ENCODE data around the gene PBX3.
A peak's percentile ranks its signal among the peaks of the same experiment; 100 is the strongest.
"Not testable (repeated sequence)": the region's sequence is repeated elsewhere in the genome, so short reads cannot be mapped to it uniquely, and the experiment has no call there.

PBX3 gene

GRCh38 chr9:125805586-125805985 is 58.4 kb downstream of the PBX3 start:
- Mint-ChIP-seq H3K36me3 (peaks cover 7% of the 10 kb centered on the region), H3K27me3 (no peaks in the 10 kb centered on the region), H3K4me3 (no peak overlapping the region), H3K4me1 (peaks cover 2% of the 10 kb centered on the region), H3K27ac (no peak overlapping the region), H3K9me3 (no peaks in the 10 kb centered on the region)
- no peak for DNase-seq (ENCODE audit: low spot score in 2 of 2)
- no peak for ATAC-seq (ENCODE audit: low read depth)

DNA sequence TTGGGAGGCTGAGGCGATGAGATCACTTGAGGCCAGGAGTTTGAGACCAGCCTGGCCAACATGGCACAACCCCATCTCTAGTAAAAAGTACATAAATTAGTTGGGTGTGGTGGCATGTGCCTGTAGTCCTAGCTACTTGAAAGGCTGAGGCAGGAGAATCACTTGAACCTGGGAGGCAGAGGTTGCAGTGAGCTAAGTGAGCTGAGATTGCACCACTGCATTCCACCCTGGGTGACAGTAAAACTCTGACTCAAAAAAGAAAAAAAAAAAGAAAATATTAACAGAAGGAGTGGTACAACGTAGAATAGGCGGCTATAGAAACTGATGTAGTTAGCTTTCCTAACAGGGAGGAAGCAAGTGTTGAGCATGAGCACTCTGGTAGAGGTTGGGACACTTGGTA is 59.9 kb downstream of the PBX3 start:
- DNase-seq (ENCODE audit: low spot score in 2 of 2) = no peak

GRCh38 chr9:125810161-125810560 is 63.0 kb downstream of the PBX3 start:
- Mint-ChIP-seq H3K4me1 (peaks cover 12% of the 10 kb centered on the region), H3K9me3 (no peaks in the 10 kb centered on the region), H3K27ac (no peak overlapping the region)

More for the DNA sequence above, 59.9 kb downstream of the PBX3 start:
- Mint-ChIP-seq H3K4me1 (peaks cover 5% of the 10 kb centered on the region), H3K36me3 (peaks cover 11% of the 10 kb centered on the region), H3K4me3 (no peak overlapping the region), H3K27me3 (no peaks in the 10 kb centered on the region), H3K9me3 (no peaks in the 10 kb centered on the region), H3K27ac (no peak overlapping the region)
- no peak for ATAC-seq (ENCODE audit: low read depth)

GRCh38 chr9:125811002-125811401 is 63.8 kb downstream of the PBX3 start:
- H3K36me3 Mint-ChIP-seq = peaks cover 8% of the 10 kb centered on the region
- H3K4me1 Mint-ChIP-seq = peaks cover 12% of the 10 kb centered on the region
- no peak for ATAC-seq (ENCODE audit: low read depth)

More at GRCh38 chr9:125810161-125810560, 63.0 kb downstream of the PBX3 start:
- H3K4me3 Mint-ChIP-seq = no peak overlapping the region
- ATAC-seq (ENCODE audit: low read depth) (no peak), DNase-seq (ENCODE audit: low spot score in 2 of 2) (no peak)
- peaks cover 8% of the 10 kb centered on the region for H3K36me3 Mint-ChIP-seq
- H3K27me3 Mint-ChIP-seq = no peaks in the 10 kb centered on the region

DNA sequence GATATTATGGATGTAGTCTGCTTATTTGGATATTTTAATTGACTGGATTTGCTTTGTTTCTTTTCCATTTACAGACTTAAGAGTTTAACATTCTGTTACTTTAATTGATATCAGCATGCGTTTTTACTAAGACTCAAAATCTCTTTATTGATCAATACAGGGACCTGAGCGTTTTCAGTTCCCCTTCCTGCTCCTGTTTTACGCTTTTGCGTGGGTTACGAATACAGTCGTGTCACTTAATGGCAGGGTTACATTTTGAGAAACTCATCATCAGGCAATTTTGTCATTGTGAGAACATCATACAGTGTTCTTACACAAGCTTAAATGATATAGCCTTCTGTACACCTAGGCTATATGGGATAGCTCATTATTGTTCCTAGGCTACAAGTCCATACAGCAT is 65.2 kb downstream of the PBX3 start:
- ATAC-seq (ENCODE audit: low read depth) (peak; percentile 44), DNase-seq (ENCODE audit: low spot score in 2 of 2) (no peak)
- peaks cover 8% of the 10 kb centered on the region for H3K36me3 Mint-ChIP-seq
- H3K27ac Mint-ChIP-seq = no peak overlapping the region
- H3K9me3 Mint-ChIP-seq = no peaks in the 10 kb centered on the region
- no peaks in the 10 kb centered on the region for H3K27me3 Mint-ChIP-seq
- H3K4me1 Mint-ChIP-seq = peaks cover 12% of the 10 kb centered on the region
- no peak overlapping the region for H3K4me3 Mint-ChIP-seq

More at GRCh38 chr9:125811002-125811401, 63.8 kb downstream of the PBX3 start:
- Mint-ChIP-seq H3K4me3 (no peak overlapping the region), H3K27ac (no peak overlapping the region), H3K27me3 (no peaks in the 10 kb centered on the region), H3K9me3 (no peaks in the 10 kb centered on the region)
- DNase-seq (ENCODE audit: low spot score in 2 of 2) = no peak

DNA sequence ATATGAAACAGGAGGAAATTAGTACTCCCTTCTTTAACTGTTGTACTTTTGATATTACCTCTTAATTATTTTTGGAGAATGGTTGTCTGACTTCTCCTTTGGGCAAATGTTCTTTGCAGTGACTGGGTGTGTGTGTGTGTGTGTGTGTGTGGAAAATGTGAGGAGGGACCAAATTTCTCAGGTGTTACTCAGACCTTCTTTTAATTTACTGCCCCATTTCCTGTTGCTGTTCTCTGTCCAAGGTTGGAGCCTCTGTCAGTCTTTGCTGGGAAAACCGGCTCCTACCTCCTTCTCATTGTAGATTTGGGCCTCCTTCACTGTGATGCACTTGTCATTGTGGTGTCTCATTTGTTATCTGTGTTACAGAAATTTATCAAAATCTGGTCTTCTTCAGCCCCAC is 68.4 kb downstream of the PBX3 start:
- Mint-ChIP-seq H3K4me3 (no peak overlapping the region), H3K27me3 (no peaks in the 10 kb centered on the region), H3K36me3 (peaks cover 4% of the 10 kb centered on the region), H3K4me1 (peaks cover 16% of the 10 kb centered on the region), H3K9me3 (no peaks in the 10 kb centered on the region), H3K27ac (no peak overlapping the region)
- DNase-seq (ENCODE audit: low spot score in 2 of 2) = no peak
- no peak for ATAC-seq (ENCODE audit: low read depth)

DNA sequence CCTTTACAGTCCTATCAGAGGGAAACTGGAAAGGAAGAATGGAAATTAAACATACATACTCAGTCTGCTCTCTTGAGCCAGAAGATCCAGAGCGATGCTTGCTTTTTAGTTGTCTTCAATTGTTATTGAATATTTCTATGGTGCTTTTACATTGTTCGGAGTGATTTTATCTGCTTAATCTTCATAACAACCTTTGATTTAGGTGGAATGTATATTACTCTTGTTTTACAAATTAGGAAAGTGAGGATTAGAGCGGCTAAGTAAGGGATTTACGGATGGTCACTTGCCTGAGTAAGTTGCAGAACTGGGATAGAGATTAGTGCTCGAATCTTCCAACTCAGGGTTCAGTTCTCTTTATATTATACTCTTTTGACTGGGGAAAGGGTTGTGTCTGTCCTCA is 69.1 kb downstream of the PBX3 start:
- no peak overlapping the region for H3K4me3 Mint-ChIP-seq
- H3K36me3 Mint-ChIP-seq = peaks cover 3% of the 10 kb centered on the region
- DNase-seq (ENCODE audit: low spot score in 2 of 2) = no peak
- no peak for ATAC-seq (ENCODE audit: low read depth)
- H3K27ac Mint-ChIP-seq = no peak overlapping the region
- no peaks in the 10 kb centered on the region for H3K9me3 Mint-ChIP-seq
- peaks cover 15% of the 10 kb centered on the region for H3K4me1 Mint-ChIP-seq
- no peaks in the 10 kb centered on the region for H3K27me3 Mint-ChIP-seq

GRCh38 chr9:125820100-125820804 is 73.1 kb downstream of the PBX3 start:
- Mint-ChIP-seq H3K27ac (peak overlapping the region; percentile 67), H3K4me1 (peaks cover 8% of the 10 kb centered on the region)
- ATAC-seq (ENCODE audit: low read depth) = peak; percentile 28

GRCh38 chr9:125821078-125821477 is 73.9 kb downstream of the PBX3 start:
- no peak for DNase-seq (ENCODE audit: low spot score in 2 of 2)
- Mint-ChIP-seq H3K36me3 (no peaks in the 10 kb centered on the region), H3K4me1 (peaks cover 12% of the 10 kb centered on the region), H3K9me3 (no peaks in the 10 kb centered on the region), H3K27me3 (no peaks in the 10 kb centered on the region), H3K4me3 (peak overlapping the region; percentile 56), H3K27ac (no peak overlapping the region)
- peak; percentile 50 for ATAC-seq (ENCODE audit: low read depth)

More at GRCh38 chr9:125820100-125820804, 73.1 kb downstream of the PBX3 start:
- Mint-ChIP-seq H3K27me3 (no peaks in the 10 kb centered on the region), H3K36me3 (no peaks in the 10 kb centered on the region), H3K9me3 (no peaks in the 10 kb centered on the region), H3K4me3 (no peak overlapping the region)
- no peak for DNase-seq (ENCODE audit: low spot score in 2 of 2)

DNA sequence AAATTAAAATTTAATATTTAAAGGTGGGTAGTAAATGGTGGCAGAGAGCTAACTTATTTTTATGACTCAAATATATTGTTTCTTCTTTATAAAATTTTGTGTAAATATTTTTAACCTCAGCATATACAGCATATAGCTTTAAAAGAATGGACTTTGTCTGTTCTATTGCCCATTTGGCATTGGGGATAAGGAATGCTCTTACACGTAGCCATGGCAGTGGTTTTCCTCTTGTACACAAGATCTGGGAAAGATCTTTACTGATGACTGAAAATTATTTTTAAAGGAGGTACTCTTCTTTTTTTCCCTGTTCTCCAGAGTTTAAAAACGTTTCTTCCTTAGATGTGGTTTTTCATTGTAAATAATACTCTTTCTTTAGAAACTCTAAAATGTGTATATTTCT is 75.0 kb downstream of the PBX3 start:
- ATAC-seq (ENCODE audit: low read depth) (no peak), DNase-seq (ENCODE audit: low spot score in 2 of 2) (no peak)
- Mint-ChIP-seq H3K4me3 (no peak overlapping the region), H3K27me3 (no peaks in the 10 kb centered on the region), H3K9me3 (no peaks in the 10 kb centered on the region), H3K4me1 (peaks cover 12% of the 10 kb centered on the region), H3K27ac (no peak overlapping the region), H3K36me3 (no peaks in the 10 kb centered on the region)

DNA sequence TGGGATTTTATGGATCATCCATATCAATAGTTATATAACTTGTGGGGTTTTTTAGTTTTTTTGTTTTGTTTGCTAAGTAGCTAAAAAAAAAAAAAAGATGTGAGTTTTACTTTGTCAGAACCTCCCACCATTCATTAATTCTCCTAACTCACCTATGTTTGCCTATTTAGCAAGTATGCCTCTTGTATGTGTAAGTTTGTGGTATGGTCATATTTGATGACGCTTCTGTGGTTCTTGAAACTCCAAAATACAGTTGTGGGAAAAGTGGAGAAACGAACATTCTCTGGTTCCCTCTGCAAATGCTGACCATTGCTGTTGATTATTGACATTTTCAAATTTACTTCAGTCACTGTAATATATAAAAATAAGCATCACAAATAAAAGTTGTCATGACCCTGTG is 75.7 kb downstream of the PBX3 start:
- Mint-ChIP-seq H3K27ac (peak overlapping the region; percentile 81), H3K4me3 (no peak overlapping the region), H3K9me3 (no peaks in the 10 kb centered on the region), H3K4me1 (peaks cover 12% of the 10 kb centered on the region), H3K36me3 (no peaks in the 10 kb centered on the region), H3K27me3 (no peaks in the 10 kb centered on the region)
- ATAC-seq (ENCODE audit: low read depth) (no peak), DNase-seq (ENCODE audit: low spot score in 2 of 2) (no peak)

DNA sequence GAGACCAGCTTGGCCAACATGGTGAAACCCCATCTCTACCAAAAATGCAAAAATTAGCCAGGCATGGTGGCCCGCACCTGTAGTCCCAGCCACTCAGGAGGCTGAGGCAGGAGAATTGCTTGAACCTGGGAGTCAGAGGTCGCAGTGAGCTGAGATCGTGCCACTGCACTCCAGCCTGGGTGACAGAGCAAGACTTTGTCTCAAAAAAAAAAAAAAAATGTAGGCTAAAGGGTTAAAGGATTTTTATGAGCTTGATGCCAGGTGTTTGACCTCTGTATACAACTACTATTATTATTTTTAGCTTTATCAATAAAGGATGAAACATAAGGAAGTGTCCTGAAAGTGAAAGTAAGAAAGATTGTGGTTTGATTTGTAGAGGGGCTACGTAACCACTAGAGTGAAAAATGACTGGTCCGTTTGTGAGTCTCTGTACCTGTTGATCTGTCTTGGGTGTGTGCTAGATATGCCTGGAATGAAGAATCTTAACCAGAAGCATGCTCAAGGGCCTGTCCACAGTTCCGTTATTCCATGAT is 76.8 kb downstream of the PBX3 start:
- DNase-seq (ENCODE audit: low spot score in 2 of 2) (peak in 1 of 2 donors; percentile 23), ATAC-seq (ENCODE audit: low read depth) (peak; percentile 92)
- H3K36me3 Mint-ChIP-seq, H3K27me3 Mint-ChIP-seq, H3K9me3 Mint-ChIP-seq: not testable (repeated sequence)
- Mint-ChIP-seq H3K27ac (peak overlapping the region; percentile 81), H3K4me1 (peaks cover 12% of the 10 kb centered on the region), H3K4me3 (peak overlapping the region; percentile 85)

GRCh38 chr9:125825762-125826161 is 78.6 kb downstream of the PBX3 start:
- Mint-ChIP-seq H3K36me3 (no peaks in the 10 kb centered on the region), H3K27ac (no peak overlapping the region), H3K9me3 (no peaks in the 10 kb centered on the region), H3K4me1 (peaks cover 10% of the 10 kb centered on the region), H3K4me3 (no peak overlapping the region), H3K27me3 (no peaks in the 10 kb centered on the region)
- ATAC-seq (ENCODE audit: low read depth) (no peak), DNase-seq (ENCODE audit: low spot score in 2 of 2) (no peak)

DNA sequence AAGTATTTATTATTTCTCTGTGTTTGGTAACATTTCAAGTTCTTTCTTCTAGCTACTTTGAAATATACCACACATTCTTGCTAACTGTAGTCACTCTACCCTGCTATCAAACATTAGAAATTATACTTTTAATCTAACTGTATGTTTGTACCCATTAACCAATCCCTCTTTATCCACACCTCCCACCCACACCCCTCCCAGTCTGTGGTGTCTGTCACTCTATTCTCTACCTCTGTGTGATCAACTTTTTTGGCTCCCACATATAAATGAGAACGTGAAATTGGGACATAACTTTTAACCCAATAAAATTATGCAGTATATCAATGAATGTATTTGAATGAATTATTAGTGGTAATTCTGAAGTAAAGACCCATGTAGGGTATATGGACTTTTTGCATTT is 79.7 kb downstream of the PBX3 start:
- Mint-ChIP-seq H3K27ac (no peak overlapping the region), H3K4me3 (no peak overlapping the region), H3K27me3 (no peaks in the 10 kb centered on the region), H3K4me1 (peaks cover 14% of the 10 kb centered on the region), H3K36me3 (no peaks in the 10 kb centered on the region), H3K9me3 (no peaks in the 10 kb centered on the region)
- ATAC-seq (ENCODE audit: low read depth) (no peak), DNase-seq (ENCODE audit: low spot score in 2 of 2) (no peak)

GRCh38 chr9:125829743-125830142 is 82.6 kb downstream of the PBX3 start:
- Mint-ChIP-seq H3K4me1 (peaks cover 12% of the 10 kb centered on the region), H3K9me3 (no peaks in the 10 kb centered on the region), H3K27me3 (no peaks in the 10 kb centered on the region), H3K36me3 (peaks cover 2% of the 10 kb centered on the region), H3K27ac (peak overlapping the region; percentile 89), H3K4me3 (peak overlapping the region; percentile 87)
- peak; percentile 33 to 38 for DNase-seq (ENCODE audit: low spot score in 2 of 2)
- peak; percentile 99 for ATAC-seq (ENCODE audit: low read depth)

All from memory B cell (primary cell).